Suppressor macrophage (primary cell): ENCODE results near the gene LRRC57.

Experiments used
- DNase-seq, 4 experiments: peaks; one replicate each; pipeline ENCODE4 v3.0.0-alpha.2; 2020 to 2022

The LRRC57 gene

GRCh38 chr15:42549741-42550392 is 1.3 kb upstream of the LRRC57 start:
- peak; percentile 31 to 73 (median 56) for DNase-seq

DNA sequence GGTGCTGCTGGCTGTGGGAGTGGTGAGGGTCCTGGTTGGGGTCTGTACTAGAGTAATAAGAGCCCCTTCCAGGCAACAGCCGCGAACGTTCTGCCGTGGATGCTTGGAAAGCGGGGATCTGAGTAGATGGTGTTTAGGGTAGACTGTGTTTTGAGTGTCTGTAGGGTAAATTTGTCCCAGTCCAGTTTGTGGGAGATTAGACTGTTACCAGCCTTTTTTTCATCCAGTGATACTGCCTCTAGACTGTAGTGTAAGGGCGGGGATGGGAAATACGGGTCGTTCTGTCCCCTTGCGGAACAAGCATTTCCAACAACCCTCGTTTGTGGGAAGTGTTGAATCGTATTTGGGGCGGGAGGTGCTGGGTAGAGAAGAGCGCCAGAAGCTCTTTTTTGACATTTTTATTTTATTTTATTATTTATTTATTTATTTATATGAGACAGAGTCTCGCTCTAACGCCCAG is 469 bp upstream of the LRRC57 start:
- peak; percentile 50 to 68 (median 61) for DNase-seq

GRCh38 chr15:42547918-42548248 is 710 bp downstream of the LRRC57 start:
- no peak for DNase-seq

DNA sequence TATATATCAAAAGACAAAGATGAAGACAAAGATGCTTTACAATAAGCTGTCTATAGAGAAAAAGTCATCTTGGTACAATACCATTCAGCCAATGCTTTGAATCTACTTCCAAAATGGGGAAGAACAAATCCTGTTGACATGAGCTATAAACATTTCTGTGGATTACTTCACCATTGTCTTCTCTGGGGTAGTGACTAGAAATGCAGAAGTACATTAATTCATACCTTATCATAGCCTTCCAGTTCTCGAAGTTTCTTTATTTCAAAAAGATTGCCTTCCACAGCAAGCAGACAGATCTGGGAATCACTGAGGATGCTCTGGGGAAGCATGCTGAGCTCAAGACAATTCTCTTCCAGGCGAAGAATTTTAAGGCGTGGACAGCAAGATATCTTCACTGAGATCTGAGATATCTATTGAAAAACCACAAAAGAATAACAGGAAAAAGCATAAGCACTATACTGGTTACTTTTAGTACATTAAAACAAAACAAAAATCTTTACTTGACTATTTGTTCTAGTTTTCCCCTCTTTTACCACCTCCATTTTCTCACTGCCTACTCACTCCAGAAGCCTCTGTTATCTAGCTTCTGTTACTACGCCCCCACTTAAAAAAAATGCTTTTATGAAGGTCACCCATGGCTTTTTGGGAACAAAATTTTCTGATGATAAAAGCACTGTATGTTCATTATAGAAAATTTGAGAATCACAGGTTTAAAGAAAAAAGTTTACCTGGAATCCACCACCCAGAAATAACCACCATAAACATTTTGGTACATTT is 3.6 kb downstream of the LRRC57 start:
- peak; percentile 28 to 84 (median 64) for DNase-seq

GRCh38 chr15:42533246-42533645 is 15.3 kb downstream of the LRRC57 start:
- DNase-seq, result no peak

GRCh38 chr15:42528970-42529369 is 19.6 kb downstream of the LRRC57 start:
- DNase-seq, result no peak

- DNase-seq, result no peak
Measured at GRCh38 chr15:42523331-42523730, 25.3 kb downstream of the LRRC57 start.

DNA sequence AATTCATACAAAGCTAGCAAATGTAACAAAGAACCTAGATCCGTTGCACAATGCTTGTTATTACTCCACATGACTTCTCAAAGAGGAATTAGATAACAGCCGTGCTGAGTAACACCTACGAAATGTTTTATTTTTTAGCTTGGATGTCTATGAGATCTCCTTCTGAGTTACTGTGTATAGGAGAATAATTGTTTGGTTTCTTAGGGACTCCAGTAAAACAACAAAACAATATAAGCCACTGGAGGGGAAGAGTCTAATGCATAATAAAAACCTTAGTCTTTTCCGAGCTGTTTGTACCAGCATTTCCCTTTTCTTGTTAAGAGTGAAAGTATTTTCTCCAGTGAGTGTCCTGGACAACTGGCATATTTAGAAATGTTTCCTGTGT is 37.6 kb downstream of the LRRC57 start:
- peak; percentile 16 to 77 (median 62) for DNase-seq

DNA sequence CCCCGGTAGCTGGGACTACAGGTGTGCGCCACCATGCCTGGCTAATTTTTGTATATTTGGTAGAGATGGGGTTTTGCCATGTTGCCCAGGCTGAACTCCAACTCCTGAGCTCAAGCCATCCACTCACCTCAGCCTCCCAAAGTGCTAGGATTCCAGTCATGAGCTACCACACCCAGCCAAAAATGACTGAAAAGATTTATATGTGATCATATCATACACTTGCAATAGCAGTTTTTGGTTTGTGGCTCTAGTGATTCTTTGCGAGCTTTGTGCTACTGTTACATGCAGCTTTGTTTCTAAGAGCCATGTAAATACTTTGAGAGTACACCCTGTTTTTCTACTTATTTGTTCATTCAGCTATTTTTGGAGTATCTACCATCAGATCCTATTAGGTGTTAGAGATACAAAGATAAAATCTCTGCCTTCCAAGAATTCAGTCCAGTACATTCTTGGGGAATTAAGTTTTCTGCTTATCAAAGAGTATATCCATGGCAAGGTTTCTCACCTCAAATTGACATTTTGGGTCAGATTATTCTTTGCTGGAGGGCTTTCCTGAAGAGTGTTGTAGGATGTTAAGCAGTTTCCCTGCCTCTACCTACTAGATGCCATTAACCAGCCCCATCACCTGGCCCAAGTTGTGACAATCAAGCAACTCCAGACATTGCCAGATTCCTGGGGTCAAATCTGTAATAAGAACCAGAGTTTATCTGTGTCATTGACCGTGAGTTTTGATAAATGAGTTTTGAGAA is 38.2 kb downstream of the LRRC57 start:
- DNase-seq, result no peak

DNA sequence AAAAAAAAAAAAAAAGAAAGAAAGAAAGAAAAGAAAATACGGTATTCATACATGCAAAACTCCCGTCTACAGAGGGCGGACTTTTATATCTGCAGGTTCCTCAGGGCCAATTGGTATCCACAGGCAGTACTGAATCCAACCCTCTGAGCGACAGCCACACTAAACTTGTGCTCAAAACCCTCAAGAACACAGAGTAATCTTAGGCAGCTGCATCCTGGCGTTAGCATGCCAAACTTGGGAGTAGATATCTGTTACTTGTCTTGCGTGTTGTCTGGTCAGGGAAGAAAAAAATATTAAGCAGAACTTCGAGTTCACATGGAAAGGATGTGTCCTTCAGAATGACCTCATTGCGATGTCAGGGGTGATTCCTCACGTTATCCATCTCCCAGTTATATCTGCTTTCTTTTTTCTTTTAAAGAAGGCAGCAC is 40.3 kb downstream of the LRRC57 start:
- DNase-seq, result peak in 1 of 4 experiments; percentile 20

DNA sequence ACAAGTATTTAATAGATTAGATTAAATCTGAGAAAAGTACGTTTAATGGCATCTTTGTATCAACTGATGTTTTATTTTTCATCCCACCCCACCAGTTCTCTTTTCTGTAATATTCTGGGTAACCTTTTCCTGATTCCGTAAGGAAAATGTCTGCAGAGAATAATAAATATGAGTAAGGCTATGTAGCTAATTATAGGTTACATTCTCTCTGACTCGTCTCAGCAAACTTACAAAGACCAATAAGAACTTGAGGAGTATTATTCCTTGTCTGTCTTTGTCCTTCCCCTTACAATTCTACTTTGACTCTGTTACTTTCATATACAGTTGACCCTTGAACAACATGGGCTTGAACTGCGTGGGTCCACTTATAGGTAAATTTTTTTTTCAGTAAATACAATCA is 41.1 kb downstream of the LRRC57 start:
- DNase-seq, result no peak

- no peak for DNase-seq
Measured at GRCh38 chr15:42504631-42505030, 44.0 kb downstream of the LRRC57 start.

- DNase-seq, result peak in 2 of 4 experiments; percentile 24 to 31
Measured at GRCh38 chr15:42503825-42504224, 44.8 kb downstream of the LRRC57 start.

DNA sequence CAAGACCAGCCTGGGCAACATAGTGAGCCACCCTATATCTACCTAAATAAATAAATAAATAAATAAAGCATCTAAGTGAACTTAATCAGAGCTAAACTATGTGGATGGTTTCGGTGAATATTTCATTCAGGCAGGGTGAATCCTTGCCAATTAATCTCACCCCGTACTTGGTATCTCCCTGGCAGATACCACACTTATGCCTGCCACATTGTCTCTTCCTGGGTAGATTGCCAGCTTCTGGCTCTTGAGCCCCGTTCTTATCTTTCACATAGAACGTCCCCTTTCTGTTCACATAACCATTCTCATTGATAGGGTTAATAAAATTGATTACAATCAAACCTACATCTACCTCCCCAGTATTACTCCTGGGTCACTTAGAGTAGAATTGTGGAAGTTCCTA is 46.1 kb downstream of the LRRC57 start:
- no peak for DNase-seq

DNA sequence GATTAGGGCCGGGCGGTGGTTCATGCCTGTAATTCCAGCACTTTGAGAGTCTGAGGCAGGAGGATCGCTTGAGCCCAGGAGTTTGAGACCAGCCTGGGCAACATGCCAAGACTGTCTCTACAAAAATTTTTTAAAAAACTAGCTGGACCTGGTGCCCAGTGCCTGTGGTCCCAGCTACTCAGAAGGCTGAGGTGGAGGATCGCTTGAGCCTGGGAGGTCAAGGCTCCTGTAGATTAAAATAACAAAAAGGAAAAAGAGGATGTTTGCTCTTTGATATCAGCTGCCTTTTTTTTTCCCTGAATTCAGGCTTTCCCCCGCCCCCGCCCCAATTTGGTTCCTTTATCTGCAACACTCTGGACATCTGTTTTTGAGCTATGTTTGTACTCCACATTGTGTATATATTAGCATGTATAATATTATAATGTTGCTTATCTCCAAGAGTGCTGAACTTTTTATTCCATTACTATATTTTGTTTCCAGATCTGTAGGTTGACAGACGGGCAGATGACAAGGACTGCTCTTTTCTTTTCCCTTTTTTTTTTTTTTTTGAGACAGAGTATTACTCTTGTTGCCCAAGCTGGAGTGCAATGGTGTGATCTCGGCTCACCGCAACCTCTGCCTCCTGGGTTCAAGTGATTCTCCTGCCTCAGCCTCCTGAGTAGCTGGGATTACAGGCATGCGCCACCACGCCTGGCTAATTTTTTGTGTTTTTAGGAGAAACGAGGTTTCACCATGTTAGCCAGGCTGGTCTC is 48.6 kb downstream of the LRRC57 start:
- peak in 3 of 4 experiments; percentile 50 to 59 (median 58) for DNase-seq

DNA sequence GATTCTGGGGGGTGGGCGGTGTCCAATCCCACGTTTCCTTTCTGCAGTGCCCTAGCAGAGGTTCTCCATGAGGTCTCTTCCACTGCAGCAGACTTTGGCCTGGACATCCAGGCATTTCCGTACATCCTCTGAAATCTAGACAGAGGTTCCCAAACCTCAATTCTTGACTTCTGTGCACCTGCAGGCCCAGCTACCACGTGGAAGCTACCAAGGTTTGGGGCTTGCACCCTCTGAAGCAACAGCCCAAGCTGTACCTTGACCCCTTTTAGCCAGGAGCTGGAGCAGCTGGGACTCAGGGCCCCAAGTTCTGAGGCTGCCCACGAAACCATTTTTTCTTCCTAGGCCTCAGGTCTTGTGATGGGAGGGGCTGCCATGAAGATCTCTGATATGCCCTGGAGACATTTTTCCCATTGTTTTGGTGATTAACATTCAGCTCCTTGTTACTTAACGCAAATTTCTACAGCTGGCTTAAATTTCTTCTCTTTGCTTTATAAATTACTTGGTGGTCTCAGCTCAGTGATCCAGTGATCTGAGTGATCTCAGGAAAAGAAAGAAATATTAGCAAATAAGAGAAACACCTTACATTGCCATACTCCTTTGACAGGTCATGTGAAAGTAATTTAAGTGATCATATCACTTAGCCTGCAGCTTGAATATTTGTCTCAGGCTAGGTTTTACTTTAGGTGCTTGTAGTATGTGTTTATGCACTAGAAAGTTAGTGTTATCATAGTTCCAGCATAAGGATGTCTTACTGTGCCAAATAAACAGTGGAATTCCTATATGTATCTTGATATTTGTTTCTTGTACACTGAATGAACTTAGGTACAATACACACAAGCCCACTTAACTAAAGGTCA is 50.2 kb downstream of the LRRC57 start:
- no peak for DNase-seq

- DNase-seq, result peak; percentile 91 to 96 (median 93)
Measured at GRCh38 chr15:42495361-42496212, 53.0 kb downstream of the LRRC57 start, which contains the start of gene SNAP23. TSS of gene SNAP23 (plus strand) at chr15:42495634. CDS start at chr15:42511847, 16,213 bp downstream.

DNA sequence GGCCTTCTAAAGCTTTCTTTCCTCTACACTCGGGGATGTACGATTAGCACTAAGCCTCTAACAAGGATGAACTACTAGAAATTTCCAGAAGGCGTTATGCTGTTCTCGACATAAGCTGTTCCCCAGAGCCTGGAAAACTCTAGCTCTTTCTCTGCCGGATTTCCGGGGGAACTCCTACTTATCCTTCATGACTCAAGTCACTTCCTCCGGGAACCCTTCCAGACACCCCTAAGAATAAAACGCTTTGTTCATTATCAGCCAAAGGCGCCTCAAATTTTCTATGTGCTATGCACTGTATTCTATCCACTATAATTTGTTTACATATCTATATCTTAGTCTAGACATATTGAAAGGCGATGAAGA is 53.6 kb downstream of the LRRC57 start:
- peak; percentile 51 to 70 (median 68) for DNase-seq

GRCh38 chr15:42493679-42494078 is 54.9 kb downstream of the LRRC57 start:
- DNase-seq, result peak in 3 of 4 experiments; percentile 22 to 71 (median 69)

- DNase-seq, result no peak
Measured at GRCh38 chr15:42491539-42492225, 56.9 kb downstream of the LRRC57 start.
